IMR-90 (cell line): ENCODE results near the gene FYCO1. TPM values are rescaled to one million over a fixed set of nuclear protein-coding genes. Genes with fewer than 3 reads are reported as not detected.

Experiments
- ATAC-seq: fragments of 200-7000 bp; cut with Tn5 transposase; 2 replicates; pipeline ENCODE4 v1.9.1; 2020; ENCODE audit warnings: low read depth, mild to moderate bottlenecking, moderate library complexity
- BruUV-seq: library from RNA; stranded (reverse); fragments of 400-500 nt; replicated peaks from 2 replicates; lab custom pipeline; 2021; lab: Mats Ljungman, UMichigan
- CTCF ChIA-PET: fragments of 300-600 bp; formaldehyde crosslinking; extraction: SDS; loops from one replicate; lab custom pipeline; 2021; ENCODE audit warnings: antibody characterized with exemption; lab: Yijun Ruan, JAX
- POLR2A ChIA-PET: fragments of 300-600 bp; sonication (Branson Sonifier 250); formaldehyde crosslinking; loops from one replicate; lab custom pipeline; 2022; ENCODE audit warnings: antibody characterized with exemption; ENCODE audit not compliant: unreplicated experiment; lab: Charles Lee
- DNase-seq: peaks from one replicate; pipeline ENCODE4 v3.0.0; 2013
- H2AFZ ChIP-seq: replicated peaks from 2 replicates; pipeline ENCODE3; 2013; ENCODE audit warnings: low read length, mild to moderate bottlenecking; ENCODE audit not compliant: poor library complexity
- H2AK5ac ChIP-seq: 2 replicates; pipeline ENCODE4 v1.6.1; 2013; ENCODE audit warnings: low read depth, low read length, inconsistent platforms
- H2AK9ac ChIP-seq: replicated peaks from 2 replicates; pipeline ENCODE3; 2013; ENCODE audit warnings: mild to moderate bottlenecking, low read depth, low read length, moderate library complexity; ENCODE audit not compliant: poor library complexity
- H2BK120ac ChIP-seq: 2 replicates; pipeline ENCODE4 v1.6.1; 2013; ENCODE audit warnings: low read depth, low read length, inconsistent platforms
- H2BK15ac ChIP-seq: 3 replicates; pipeline ENCODE4 v1.6.1; 2013; ENCODE audit warnings: low read depth, low read length, inconsistent platforms
- H2BK20ac ChIP-seq: 2 replicates; pipeline ENCODE4 v1.6.1; 2013; ENCODE audit warnings: low read depth, mild to moderate bottlenecking, inconsistent platforms, low read length, moderate library complexity
- H2BK5ac ChIP-seq: 2 replicates; pipeline ENCODE4 v1.6.1; 2013; ENCODE audit warnings: mild to moderate bottlenecking, low read depth, low read length, inconsistent platforms; ENCODE audit not compliant: poor library complexity, severe bottlenecking
- H3K14ac ChIP-seq: replicated peaks from 2 replicates; pipeline ENCODE4 v1.6.1; 2013; ENCODE audit warnings: low read depth, low read length, inconsistent platforms
- H3K18ac ChIP-seq: 2 replicates; pipeline ENCODE4 v1.6.1; 2013; ENCODE audit warnings: low read depth, low read length, control low read depth
- H3K23ac ChIP-seq: 2 replicates; pipeline ENCODE4 v1.6.1; 2013; ENCODE audit warnings: low read depth, low read length, inconsistent platforms
- H3K27ac ChIP-seq: 2 replicates; pipeline ENCODE4 v1.5.1; 2013; ENCODE audit warnings: mild to moderate bottlenecking, control low read depth, low read length; ENCODE audit not compliant: insufficient read depth
- H3K27me3 ChIP-seq: 2 replicates; pipeline ENCODE4 v1.6.1; 2013; ENCODE audit warnings: low read length; ENCODE audit not compliant: control insufficient read depth, insufficient read depth
- H3K36me3 ChIP-seq: 2 replicates; pipeline ENCODE4 v1.6.1; 2013; ENCODE audit warnings: low read length, mixed read lengths; ENCODE audit not compliant: control insufficient read depth, insufficient read depth
- H3K4ac ChIP-seq: 2 replicates; pipeline ENCODE4 v1.6.1; 2013; ENCODE audit warnings: low read depth, low read length, inconsistent platforms
- H3K4me1 ChIP-seq: 2 replicates; pipeline ENCODE4 v1.6.1; 2013; ENCODE audit warnings: low read length, mixed read lengths; ENCODE audit not compliant: control insufficient read depth, insufficient read depth
- H3K4me2 ChIP-seq: 2 replicates; pipeline ENCODE4 v1.6.1; 2013; ENCODE audit warnings: low read depth, mild to moderate bottlenecking, control low read depth, low read length, moderate library complexity
- H3K4me3 ChIP-seq: 2 replicates; pipeline ENCODE4 v1.5.1; 2013; ENCODE audit warnings: low read depth, mild to moderate bottlenecking, control low read depth, low read length, moderate library complexity; ENCODE audit not compliant: insufficient read depth
- H3K56ac ChIP-seq: 2 replicates; pipeline ENCODE4 v1.6.1; 2013; ENCODE audit warnings: low read length, inconsistent platforms; ENCODE audit not compliant: insufficient read depth; ENCODE audit errors: extremely low read depth
- H3K79me1 ChIP-seq, 2 experiments: 2 replicates each; pipeline ENCODE4 v1.6.1; 2013; ENCODE audit warnings: low read length in 2 of 2, inconsistent platforms in 1 of 2, low read depth in 1 of 2
- H3K9ac ChIP-seq: 2 replicates; pipeline ENCODE4 v1.6.1; 2013; ENCODE audit warnings: low read depth, low read length, control low read depth
- H3K9me1 ChIP-seq: 2 replicates; pipeline ENCODE4 v1.6.1; 2013; ENCODE audit warnings: low read length, inconsistent platforms; ENCODE audit not compliant: insufficient read depth
- H3K9me3 ChIP-seq: 2 replicates; pipeline ENCODE4 v1.6.1; 2013; ENCODE audit warnings: low read length; ENCODE audit not compliant: control insufficient read depth, insufficient read depth
- H4K20me1 ChIP-seq: 2 replicates; pipeline ENCODE4 v1.6.1; 2013; ENCODE audit warnings: low read length, inconsistent platforms; ENCODE audit not compliant: insufficient read depth
- H4K5ac ChIP-seq: 2 replicates; pipeline ENCODE4 v1.6.1; 2013; ENCODE audit warnings: mild to moderate bottlenecking, low read depth, low read length, control low read depth
- H4K8ac ChIP-seq, 2 experiments: 2 replicates each; pipeline ENCODE4 v1.6.1; 2013; ENCODE audit warnings: low read depth in 2 of 2, low read length in 2 of 2, control low read depth in 1 of 2, inconsistent platforms in 1 of 2
- H4K91ac ChIP-seq: 2 replicates; pipeline ENCODE4 v1.6.1; 2013; ENCODE audit warnings: low read depth, low read length, inconsistent platforms; ENCODE audit not compliant: insufficient read depth
- BHLHE40 ChIP-seq: fragments of 150-350 bp; IDR thresholded peaks from 2 replicates; pipeline ENCODE4 v1.6.1; 2016; ENCODE audit warnings: mild to moderate bottlenecking, low read depth, low read length
- CHD1 ChIP-seq: IDR thresholded peaks from 2 replicates; pipeline ENCODE4 v1.6.1; 2012; ENCODE audit warnings: low read depth, low read length, improper control_type of control experiment
- RCOR1 ChIP-seq: IDR thresholded peaks from 2 replicates; pipeline ENCODE4 v1.6.1; 2012; ENCODE audit warnings: mild to moderate bottlenecking, low read length, improper control_type of control experiment; ENCODE audit not compliant: insufficient replicate concordance
- SMC3 ChIP-seq: fragments of 150-350 bp; IDR thresholded peaks from 2 replicates; pipeline ENCODE4 v1.6.1; 2016; ENCODE audit warnings: low read depth, mild to moderate bottlenecking, antibody characterized with exemption, low read length, moderate library complexity
- WGBS, 2 experiments: methylation state at CpG; one replicate each; pipeline versions ENCODE4 v1.1.5 to v1.1.7; 2013; ENCODE audit warnings: missing lambda C conversion rate in 2 of 2; ENCODE audit not compliant: insufficient read length in 1 of 2; ENCODE audit errors: extremely low coverage in 2 of 2; 5-methylcytosine and 5-hydroxymethylcytosine counted together
- dilution Hi-C: fragments of 300-500 bp; cut with HindIII; formaldehyde crosslinking; loops from one replicate; pipeline ENCODE4 v1.14.3; 2018; ENCODE audit warnings: low sequenced_read_pairs; ENCODE audit not compliant: unreplicated experiment
- in situ Hi-C: fragments of 300-500 bp; cut with MboI; formaldehyde crosslinking; loops from 3 replicates; pipeline ENCODE4 v1.14.3; 2019; ENCODE audit warnings: low sequenced_read_pairs, inconsistent platforms, mixed read lengths
- intact Hi-C: fragments of 100-400 bp; cut with micrococcal nuclease; formaldehyde crosslinking; loops from 2 replicates; pipeline ENCODE4 v1.10.0; 2022
- polyA plus RNA-seq, 3 experiments: library from polyadenylated mRNA; depleted of rRNA; stranded (reverse); fragments of >200 nt; gene quantifications; 2 replicates each; pipeline ENCODE4 v1.2.3, GENCODE V29; 2012; ENCODE audit warnings: low replicate concordance in 1 of 3
- total RNA-seq: library from RNA; depleted of rRNA; stranded (reverse); fragments of >200 nt; gene quantifications from 2 replicates; pipeline ENCODE4 v1.2.3, GENCODE V29; 2012

The FYCO1 gene
- total and polyA plus RNA-seq, 2 of the 4 experiments (the other 2 are of a cell fraction), result 13.7 to 20.1 TPM

GRCh38 chr3:45966371-45966791, 29.2 kb downstream of the FYCO1 start:
- CTCF ChIA-PET, result interaction anchor here (0.6 to 0.9 kb wide), 2 partner anchors 95 to 232 kb away, joined by 3 to 4 read pairs; no protein-coding TSS in a partner anchor

More at GRCh38 chr3:45966371-45966791, 29.2 kb downstream of the FYCO1 start:
- Histone ChIP-seq H3K9ac (no peak overlapping the region), H3K27ac (no peak overlapping the region), H3K14ac (no peak overlapping the region), H3K18ac (no peak overlapping the region), H2AK9ac (no peak overlapping the region), H2BK120ac (no peak overlapping the region), H3K9me1 (peaks cover 10% of the 10 kb centered on the region), H2AFZ (peak overlapping the region; percentile 39), H3K36me3 (peaks cover 62% of the 10 kb centered on the region), H3K27me3 (no peaks in the 10 kb centered on the region), H4K91ac (no peak overlapping the region), H3K4me1 (peaks cover 4% of the 10 kb centered on the region), H3K4me3 (no peak overlapping the region), H3K4me2 (no peak overlapping the region), H4K20me1 (peaks cover 7% of the 10 kb centered on the region; the same call in 1 of the 2 replicates), H2BK5ac (no peak overlapping the region), H3K9me3 (no peaks in the 10 kb centered on the region), H4K5ac (no peak overlapping the region), H3K79me1 (peaks cover 0 to 3% of the 10 kb centered on the region in 2 experiments; a peak in 1 of 4 replicates), H3K23ac (no peak overlapping the region), H3K4ac (no peak overlapping the region; the same call in 1 of the 2 replicates), H3K56ac (no peak overlapping the region), H4K8ac (no peak overlapping the region), H2AK5ac (no peak overlapping the region), H2BK20ac (no peak overlapping the region), H2BK15ac (no peak overlapping the region)
- ATAC-seq, result no peak
- in situ Hi-C loops (no loop called here), dilution Hi-C loops (no loop called here), intact Hi-C loops (no loop called here)
- 89% methylated on average over 16 of the region's 17 CpGs; no CpG with 5 or more reads in 1 of the 2 experiments for WGBS, 2 experiments
- BruUV-seq, result no TSS peak
- DNase-seq, result no peak
- POLR2A ChIA-PET, result no interaction called here
- TF ChIP-seq SMC3 (no peak), RCOR1 (no peak), BHLHE40 (no peak), CHD1 (no peak)
